Breast epithelium (tissue), 4 donors: ENCODE results near the gene ABL1. TPM values are rescaled to one million over a fixed set of nuclear protein-coding genes. Genes with fewer than 3 reads are reported as not detected.

Source experiments
- DNase-seq, 2 donors: peaks; one replicate each; pipeline ENCODE4 v3.0.0-alpha.2; 2019; ENCODE audit warnings: low spot score in 2 of 2
- H3K27ac ChIP-seq, 2 donors: fragments of 200-600 bp; sonication (generic) in 1 of 2; one replicate each; pipeline ENCODE4 v1.5.1; 2016 to 2019; ENCODE audit warnings: mild to moderate bottlenecking in 1 of 2
- H3K27me3 ChIP-seq, 2 donors: fragments of 200-600 bp; sonication (generic) in 1 of 2; one replicate each; pipeline versions ENCODE4 v1.5.1 to v1.6.0; 2017 to 2019; ENCODE audit warnings: control low read depth in 1 of 2, mild to moderate bottlenecking in 1 of 2
- H3K36me3 ChIP-seq: fragments of 200-600 bp; one replicate; pipeline ENCODE4 v1.5.1; 2019
- H3K4me1 ChIP-seq, 2 donors: fragments of 200-600 bp; sonication (generic); one replicate each; pipeline ENCODE4 v1.5.1; 2016 to 2019; ENCODE audit warnings: control low read depth in 1 of 2
- H3K4me3 ChIP-seq, 3 donors: fragments of 200-600 bp; sonication (generic); 1 replicate in 2 of 3; 2 replicates in 1 of 3; pipeline ENCODE4 v1.5.1; 2016 to 2019; ENCODE audit warnings: mild to moderate bottlenecking in 3 of 3, moderate library complexity in 2 of 3
- H3K9me3 ChIP-seq, 2 donors: fragments of 200-600 bp; sonication (generic) in 1 of 2; one replicate each; pipeline ENCODE4 v1.5.1; 2016 to 2019; ENCODE audit warnings: control low read depth in 1 of 2
- CTCF ChIP-seq, 3 donors: fragments of 450-650 bp; IDR thresholded peaks; one replicate each; pipeline ENCODE4 v1.5.1; 2016 to 2017; ENCODE audit warnings: antibody characterized with exemption in 3 of 3, mild to moderate bottlenecking in 3 of 3, moderate library complexity in 3 of 3
- POLR2A ChIP-seq: fragments of 450-650 bp; IDR thresholded peaks from one replicate; pipeline ENCODE4 v1.6.1; 2016; ENCODE audit warnings: antibody characterized with exemption, mild to moderate bottlenecking, moderate library complexity
- POLR2AphosphoS5 ChIP-seq, 3 donors: sonication (generic); formaldehyde crosslinking; IDR thresholded peaks; one replicate each; pipeline ENCODE4 v1.6.1; 2017; ENCODE audit warnings: antibody characterized with exemption in 3 of 3
- intact Hi-C: fragments of 100-400 bp; cut with DNase I; formaldehyde crosslinking; loops from one replicate; pipeline ENCODE4 v1.15.1; 2023; ENCODE audit warnings: low total_unique reads
- total RNA-seq, 3 donors: library from RNA; depleted of rRNA; stranded (reverse); fragments of >200 nt; gene quantifications; one replicate each; pipeline ENCODE4 v1.1.0, GENCODE V29; 2016

ABL1 gene
- total RNA-seq, 3 donors from 2014 or later = 43.6 to 72.8 (median 67.4) TPM

GRCh38 chr9:130902204-130903185 lies 67.4 kb downstream of the ABL1 start:
- Histone ChIP-seq H3K4me3 (no peak overlapping the region), H3K27me3 (peaks cover 3 to 22% of the 10 kb centered on the region in 2 donors), H3K9me3 (no peaks in the 10 kb centered on the region), H3K36me3 (no peaks in the 10 kb centered on the region), H3K4me1 (no peaks in the 10 kb centered on the region), H3K27ac (no peak overlapping the region)
- DNase-seq = no peak
- TF ChIP-seq POLR2AphosphoS5 (IDR thresholded peaks at IDR 0.05) = no peak
- no peak for TF ChIP-seq POLR2A
- no peak for TF ChIP-seq CTCF (IDR thresholded peaks at IDR 0.05)
- intact Hi-C loops = no loop called here

GRCh38 chr9:130903194-130904069 lies 68.4 kb downstream of the ABL1 start:
- intact Hi-C loops = no loop called here
- Histone ChIP-seq H3K27ac (no peak overlapping the region), H3K27me3 (peaks cover 3 to 16% of the 10 kb centered on the region in 2 donors), H3K4me1 (no peaks in the 10 kb centered on the region), H3K9me3 (no peaks in the 10 kb centered on the region), H3K4me3 (no peak overlapping the region), H3K36me3 (no peaks in the 10 kb centered on the region)
- no peak for DNase-seq
- TF ChIP-seq CTCF (IDR thresholded peaks at IDR 0.05) = no peak
- TF ChIP-seq POLR2AphosphoS5 (IDR thresholded peaks at IDR 0.05) = no peak
- no peak for TF ChIP-seq POLR2A

- H3K9me3 ChIP-seq = no peaks in the 10 kb centered on the region
- H3K36me3 ChIP-seq = no peaks in the 10 kb centered on the region
- H3K27ac ChIP-seq = no peak overlapping the region
- H3K4me1 ChIP-seq = no peaks in the 10 kb centered on the region
- intact Hi-C loops = no loop called here
- no peak for TF ChIP-seq CTCF (IDR thresholded peaks at IDR 0.05)
- TF ChIP-seq POLR2A = no peak
- no peak for TF ChIP-seq POLR2AphosphoS5 (IDR thresholded peaks at IDR 0.05)
- H3K4me3 ChIP-seq = no peak overlapping the region
- DNase-seq = no peak
- H3K27me3 ChIP-seq = peaks cover 3 to 19% of the 10 kb centered on the region in 2 donors
These were observed 69.3 kb downstream of the ABL1 start for GRCh38 chr9:130904070-130905044.

GRCh38 chr9:130905125-130905901 lies 70.3 kb downstream of the ABL1 start:
- Histone ChIP-seq H3K4me1 (no peaks in the 10 kb centered on the region), H3K27me3 (peaks cover 3 to 19% of the 10 kb centered on the region in 2 donors), H3K27ac (no peak overlapping the region), H3K9me3 (no peaks in the 10 kb centered on the region), H3K36me3 (no peaks in the 10 kb centered on the region), H3K4me3 (no peak overlapping the region)
- TF ChIP-seq POLR2AphosphoS5 (IDR thresholded peaks at IDR 0.05) (no peak), POLR2A (no peak), CTCF (IDR thresholded peaks at IDR 0.05) (no peak)
- intact Hi-C loops = no loop called here
- no peak for DNase-seq
